Measurements from ENCODE around the gene GGCT. TPM values are rescaled to one million over a fixed set of nuclear protein-coding genes. Genes with fewer than 3 reads are reported as not detected.
"Not testable (repeated sequence)": the region's sequence is repeated elsewhere in the genome, so short reads cannot be mapped to it uniquely, and the experiment has no call there.

Gene GGCT
- total RNA-seq, 1 donor from 2014 or later = 80.3 TPM

GRCh38 chr7:30528779-30529178, 24.1 kb upstream of the GGCT start:
- Mint-ChIP-seq H3K27ac (no peak overlapping the region), H3K27me3 (no peaks in the 10 kb centered on the region), H3K36me3 (ENCODE audit: low read depth) (no peaks in the 10 kb centered on the region), H3K4me3 (no peak overlapping the region), H3K4me1 (peaks cover 3% of the 10 kb centered on the region), H3K9me3 (no peaks in the 10 kb centered on the region)
- no peak for DNase-seq
- intact Hi-C loops (cut with micrococcal nuclease) = no loop called here

DNA sequence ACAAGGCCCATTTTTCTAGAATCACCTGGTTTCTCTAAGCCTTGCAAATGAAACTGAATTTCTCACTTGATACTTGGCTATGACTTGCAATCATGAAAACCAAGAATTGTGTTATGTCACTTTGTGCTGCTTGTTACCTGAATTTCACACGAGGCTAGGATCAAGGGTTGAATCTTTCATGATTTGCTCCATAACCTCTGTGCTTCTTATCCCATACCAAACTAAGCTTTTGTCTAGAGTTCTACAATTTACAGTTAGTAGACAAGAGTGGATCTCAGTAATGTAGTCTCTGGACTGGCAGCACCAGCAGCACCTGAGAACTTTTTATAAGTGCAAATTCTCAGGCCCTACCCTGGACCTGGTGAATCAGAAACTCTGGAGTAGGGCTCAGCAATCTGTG, 22.7 kb upstream of the GGCT start:
- H3K4me1 Mint-ChIP-seq; H3K4me3 Mint-ChIP-seq; intact Hi-C loops (cut with micrococcal nuclease); H3K36me3 Mint-ChIP-seq (ENCODE audit: low read depth); H3K27ac Mint-ChIP-seq; DNase-seq; H3K27me3 Mint-ChIP-seq; H3K9me3 Mint-ChIP-seq: not testable (repeated sequence)

- no peak for DNase-seq
- no peak overlapping the region for H3K4me3 Mint-ChIP-seq
- no peaks in the 10 kb centered on the region for H3K9me3 Mint-ChIP-seq
- intact Hi-C loops (cut with micrococcal nuclease) = no loop called here
- H3K27ac Mint-ChIP-seq = no peak overlapping the region
- peaks cover 3% of the 10 kb centered on the region for H3K4me1 Mint-ChIP-seq
- H3K36me3 Mint-ChIP-seq (ENCODE audit: low read depth) = no peaks in the 10 kb centered on the region
- H3K27me3 Mint-ChIP-seq = no peaks in the 10 kb centered on the region
These were observed 21.5 kb upstream of the GGCT start for GRCh38 chr7:30526163-30526562.

DNA sequence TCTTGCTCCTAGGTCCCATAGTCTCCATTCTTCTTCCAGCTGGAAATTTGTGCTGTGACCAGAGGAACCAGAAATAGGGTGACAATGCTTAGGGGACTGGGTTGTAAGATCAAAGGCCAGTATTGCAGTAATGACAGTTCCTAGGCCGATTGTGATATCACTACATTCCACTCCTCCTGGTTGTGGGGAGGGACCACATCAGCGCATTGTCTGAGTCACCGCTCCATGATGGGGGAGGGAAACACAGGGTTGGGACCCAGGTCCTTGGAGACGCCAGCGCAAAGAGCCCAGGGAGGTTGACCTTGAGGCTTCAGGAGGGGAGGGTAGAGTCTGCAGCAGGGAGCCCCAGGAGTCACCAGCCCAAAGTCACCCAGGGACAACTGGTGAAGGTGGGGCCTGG, 20.8 kb upstream of the GGCT start:
- intact Hi-C loops (cut with micrococcal nuclease) = no loop called here
- no peak for DNase-seq
- Mint-ChIP-seq H3K27ac (no peak overlapping the region), H3K27me3 (no peaks in the 10 kb centered on the region), H3K36me3 (ENCODE audit: low read depth) (no peaks in the 10 kb centered on the region), H3K4me3 (no peak overlapping the region), H3K4me1 (peaks cover 6% of the 10 kb centered on the region), H3K9me3 (no peaks in the 10 kb centered on the region)

GRCh38 chr7:30524545-30524944, 19.9 kb upstream of the GGCT start:
- Mint-ChIP-seq H3K27ac (no peak overlapping the region), H3K4me3 (no peak overlapping the region), H3K27me3 (no peaks in the 10 kb centered on the region), H3K4me1 (peaks cover 6% of the 10 kb centered on the region), H3K9me3 (no peaks in the 10 kb centered on the region), H3K36me3 (ENCODE audit: low read depth) (no peaks in the 10 kb centered on the region)
- intact Hi-C loops (cut with micrococcal nuclease) = no loop called here
- DNase-seq = no peak

GRCh38 chr7:30523466-30523865, 18.8 kb upstream of the GGCT start:
- DNase-seq = no peak
- Mint-ChIP-seq H3K27ac (no peak overlapping the region), H3K36me3 (ENCODE audit: low read depth) (no peaks in the 10 kb centered on the region), H3K27me3 (no peaks in the 10 kb centered on the region), H3K4me3 (no peak overlapping the region), H3K4me1 (peaks cover 6% of the 10 kb centered on the region), H3K9me3 (no peaks in the 10 kb centered on the region)
- intact Hi-C loops (cut with micrococcal nuclease) = no loop called here

GRCh38 chr7:30522159-30522558, 17.5 kb upstream of the GGCT start:
- Mint-ChIP-seq H3K36me3 (ENCODE audit: low read depth) (no peaks in the 10 kb centered on the region), H3K9me3 (no peaks in the 10 kb centered on the region)

GRCh38 chr7:30521532-30521931, 16.9 kb upstream of the GGCT start:
- H3K4me3 Mint-ChIP-seq = no peak overlapping the region
- no peaks in the 10 kb centered on the region for H3K36me3 Mint-ChIP-seq (ENCODE audit: low read depth)
- no peaks in the 10 kb centered on the region for H3K27me3 Mint-ChIP-seq
- intact Hi-C loops (cut with micrococcal nuclease) = no loop called here
- no peak overlapping the region for H3K27ac Mint-ChIP-seq
- H3K9me3 Mint-ChIP-seq = no peaks in the 10 kb centered on the region
- DNase-seq = no peak
- peaks cover 6% of the 10 kb centered on the region for H3K4me1 Mint-ChIP-seq

More at GRCh38 chr7:30522159-30522558, 17.5 kb upstream of the GGCT start:
- DNase-seq = no peak
- no peak overlapping the region for H3K4me3 Mint-ChIP-seq
- intact Hi-C loops (cut with micrococcal nuclease) = no loop called here
- no peak overlapping the region for H3K27ac Mint-ChIP-seq
- H3K27me3 Mint-ChIP-seq = no peaks in the 10 kb centered on the region
- peaks cover 6% of the 10 kb centered on the region for H3K4me1 Mint-ChIP-seq

GRCh38 chr7:30519122-30519521, 14.5 kb upstream of the GGCT start:
- intact Hi-C loops (cut with micrococcal nuclease) = no loop called here
- H3K9me3 Mint-ChIP-seq = no peaks in the 10 kb centered on the region
- no peak for DNase-seq
- H3K36me3 Mint-ChIP-seq (ENCODE audit: low read depth) = no peaks in the 10 kb centered on the region
- peaks cover 2% of the 10 kb centered on the region for H3K4me1 Mint-ChIP-seq
- H3K27ac Mint-ChIP-seq = no peak overlapping the region
- no peaks in the 10 kb centered on the region for H3K27me3 Mint-ChIP-seq
- no peak overlapping the region for H3K4me3 Mint-ChIP-seq

- intact Hi-C loops (cut with micrococcal nuclease) = no loop called here
- H3K4me3 Mint-ChIP-seq = no peak overlapping the region
- DNase-seq = no peak
- H3K4me1 Mint-ChIP-seq = peaks cover 2% of the 10 kb centered on the region
- H3K27ac Mint-ChIP-seq = no peak overlapping the region
- H3K9me3 Mint-ChIP-seq = no peaks in the 10 kb centered on the region
- H3K27me3 Mint-ChIP-seq = no peaks in the 10 kb centered on the region
- no peaks in the 10 kb centered on the region for H3K36me3 Mint-ChIP-seq (ENCODE audit: low read depth)
These were observed 11.1 kb upstream of the GGCT start for GRCh38 chr7:30515761-30516160.

DNA sequence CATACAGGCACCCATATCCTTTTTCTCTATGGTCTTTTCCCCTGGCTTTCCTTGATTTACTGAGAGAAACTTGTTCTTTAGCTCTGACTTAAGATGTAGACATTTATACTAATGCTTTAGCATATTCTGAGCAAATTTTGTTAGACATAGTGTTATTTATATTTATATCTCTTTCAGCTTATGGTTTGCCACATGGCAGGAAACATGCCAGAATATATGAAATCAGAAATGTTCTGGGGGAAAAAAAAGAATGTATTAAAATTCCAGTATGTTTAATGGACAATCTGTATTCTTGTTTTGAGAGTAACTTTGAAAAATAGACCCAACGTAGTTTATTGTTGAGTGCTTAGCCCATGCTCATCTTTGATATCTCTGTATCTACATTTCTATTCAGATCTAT, 10.1 kb upstream of the GGCT start:
- DNase-seq = no peak
- Mint-ChIP-seq H3K27ac (no peak overlapping the region), H3K4me3 (no peak overlapping the region), H3K27me3 (no peaks in the 10 kb centered on the region), H3K9me3 (no peaks in the 10 kb centered on the region), H3K36me3 (ENCODE audit: low read depth) (no peaks in the 10 kb centered on the region), H3K4me1 (no peaks in the 10 kb centered on the region)
- intact Hi-C loops (cut with micrococcal nuclease) = no loop called here

DNA sequence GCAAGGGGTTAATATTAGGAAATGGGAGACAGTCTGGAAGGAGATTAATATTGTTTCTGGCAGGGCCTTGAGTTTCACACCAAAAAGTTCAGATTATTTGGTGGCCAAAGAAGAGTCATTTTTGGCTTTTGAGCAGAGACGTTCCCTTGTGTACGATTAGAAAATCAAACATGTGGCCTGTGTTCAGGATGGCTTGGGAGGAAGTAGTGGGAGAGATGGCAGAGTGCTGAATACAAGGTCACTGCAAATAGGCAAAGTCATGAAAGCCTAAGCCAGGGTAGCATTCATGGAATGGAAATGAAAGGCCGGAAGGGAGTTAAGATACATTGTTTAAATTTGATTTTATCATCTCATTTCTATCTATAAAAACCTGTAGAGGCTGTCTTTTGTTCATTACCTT, 9.5 kb upstream of the GGCT start:
- intact Hi-C loops (cut with micrococcal nuclease) = no loop called here
- Mint-ChIP-seq H3K27me3 (no peaks in the 10 kb centered on the region), H3K4me3 (no peak overlapping the region), H3K27ac (no peak overlapping the region), H3K4me1 (peaks cover 1% of the 10 kb centered on the region), H3K9me3 (no peaks in the 10 kb centered on the region), H3K36me3 (ENCODE audit: low read depth) (no peaks in the 10 kb centered on the region)
- DNase-seq = no peak

DNA sequence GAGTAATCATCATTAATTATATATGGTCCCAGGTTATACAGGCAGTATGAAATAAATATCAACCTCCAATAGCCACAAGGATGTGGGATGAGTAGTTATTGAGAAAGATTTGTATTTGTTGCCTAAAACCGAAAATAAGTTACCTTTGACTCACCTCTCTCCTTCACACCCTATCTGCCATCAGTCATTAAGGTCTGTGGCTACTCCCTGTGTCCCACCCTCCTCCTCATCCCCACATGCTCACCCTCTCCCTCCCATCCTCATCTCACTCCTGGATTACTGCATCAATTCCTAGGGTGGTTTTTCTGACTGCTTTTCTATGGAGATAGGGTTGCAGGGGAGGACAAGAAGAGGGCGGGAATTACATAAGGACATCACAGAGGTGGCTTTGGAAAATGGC, 9.1 kb upstream of the GGCT start:
- no peak overlapping the region for H3K27ac Mint-ChIP-seq
- DNase-seq = no peak
- H3K27me3 Mint-ChIP-seq = no peaks in the 10 kb centered on the region
- H3K9me3 Mint-ChIP-seq = no peaks in the 10 kb centered on the region
- intact Hi-C loops (cut with micrococcal nuclease) = no loop called here
- no peaks in the 10 kb centered on the region for H3K36me3 Mint-ChIP-seq (ENCODE audit: low read depth)
- no peak overlapping the region for H3K4me3 Mint-ChIP-seq
- H3K4me1 Mint-ChIP-seq = peaks cover 3% of the 10 kb centered on the region

DNA sequence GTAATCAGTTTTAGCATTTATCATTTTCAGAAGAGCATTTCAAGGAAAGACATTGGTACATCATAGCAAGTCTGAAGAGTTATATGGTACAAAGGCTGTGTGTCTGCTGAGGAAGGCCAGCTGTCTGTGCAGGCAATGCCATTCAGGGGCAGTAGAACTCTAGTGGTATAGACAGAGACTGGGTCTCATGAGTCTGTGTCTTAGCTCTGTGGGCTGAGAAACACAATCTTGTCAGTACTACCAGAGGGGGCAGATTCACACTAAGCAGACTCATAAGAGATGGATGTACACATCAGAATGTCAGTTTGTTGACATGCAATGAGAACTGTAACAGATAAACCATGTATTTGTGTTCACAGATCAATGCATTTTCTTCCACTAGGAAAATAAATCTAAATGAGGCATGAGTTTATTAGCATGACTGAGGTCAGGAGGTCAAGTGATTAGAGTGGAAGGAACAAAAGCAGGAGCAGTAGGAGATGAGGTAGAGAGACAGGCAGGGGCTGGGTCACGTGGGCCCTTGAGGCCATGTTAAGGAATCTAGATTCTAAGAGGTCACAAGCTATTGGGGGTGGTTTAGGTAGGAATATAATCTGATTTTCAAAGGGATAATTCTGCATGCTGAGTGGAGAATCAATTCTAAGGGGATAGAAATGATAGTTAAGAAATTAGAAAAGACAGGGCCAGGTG, 7.5 kb upstream of the GGCT start:
- H3K27ac Mint-ChIP-seq = no peak overlapping the region
- H3K4me1 Mint-ChIP-seq = peaks cover 3% of the 10 kb centered on the region
- intact Hi-C loops (cut with micrococcal nuclease) = no loop called here
- no peak for DNase-seq
- H3K4me3 Mint-ChIP-seq = no peak overlapping the region
- peaks cover 5% of the 10 kb centered on the region for H3K9me3 Mint-ChIP-seq
- no peaks in the 10 kb centered on the region for H3K27me3 Mint-ChIP-seq
- H3K36me3 Mint-ChIP-seq (ENCODE audit: low read depth) = no peaks in the 10 kb centered on the region

- H3K36me3 Mint-ChIP-seq (ENCODE audit: low read depth) = no peaks in the 10 kb centered on the region
- no peak overlapping the region for H3K4me3 Mint-ChIP-seq
- intact Hi-C loops (cut with micrococcal nuclease) = no loop called here
- peaks cover 5% of the 10 kb centered on the region for H3K9me3 Mint-ChIP-seq
- H3K27ac Mint-ChIP-seq = no peak overlapping the region
- H3K4me1 Mint-ChIP-seq = peaks cover 3% of the 10 kb centered on the region
- no peaks in the 10 kb centered on the region for H3K27me3 Mint-ChIP-seq
- DNase-seq = no peak
These were observed 6.9 kb upstream of the GGCT start for GRCh38 chr7:30511494-30511893.
